ENCODE results near the gene PLEKHF1.

GRCh38 chr19:29676586-29676985, 11.3 kb downstream of the PLEKHF1 start:
- TF ChIP-seq GATA4 (IDR thresholded peaks at IDR 0.05; ENCODE audit: borderline replicate concordance, low read depth) (no peak), ZBTB33 (CRISPR knock-in tag; IDR thresholded peaks at IDR 0.05) (no peak), ZNF639 (CRISPR knock-in tag; conservative IDR thresholded peaks at IDR 0.05) (no peak), ARNT (IDR thresholded peaks at IDR 0.05) (no peak), CBX2 (IDR thresholded peaks at IDR 0.05; ENCODE audit: low read depth, low read length) (no peak), CBX2 (CRISPR knock-in tag; IDR thresholded peaks at IDR 0.05; ENCODE audit: low read depth) (no peak)
